H9 (cell line): Measurements from ENCODE around the gene PACSIN2. TPM values are rescaled to one million over a fixed set of nuclear protein-coding genes. Genes with fewer than 3 reads are reported as not detected.
A peak's percentile ranks its signal among the peaks of the same experiment; 100 is the strongest.

Source experiments
- DNase-seq: peaks from one replicate; pipeline ENCODE4 v3.0.0-alpha.2; 2017
- H2AFZ ChIP-seq: one replicate; pipeline ENCODE4 v1.6.1; 2013; ENCODE audit warnings: mild to moderate bottlenecking, low read length, control low read depth, moderate library complexity
- H2AK5ac ChIP-seq: 2 replicates; pipeline ENCODE4 v1.6.1; 2013; ENCODE audit warnings: low read length, control low read depth, mixed read lengths; ENCODE audit not compliant: insufficient read length
- H2BK120ac ChIP-seq: one replicate; pipeline ENCODE4 v1.6.1; 2013; ENCODE audit warnings: low read depth, mild to moderate bottlenecking, low read length, control low read depth, inconsistent platforms; ENCODE audit not compliant: poor library complexity, severe bottlenecking
- H2BK12ac ChIP-seq: 2 replicates; pipeline ENCODE4 v1.6.1; 2013; ENCODE audit warnings: low read length, control low read depth, mixed read lengths, low read depth; ENCODE audit not compliant: insufficient read length
- H2BK15ac ChIP-seq: 2 replicates; pipeline ENCODE4 v1.6.1; 2013; ENCODE audit warnings: low read depth, low read length, control low read depth
- H2BK20ac ChIP-seq: one replicate; pipeline ENCODE4 v1.6.1; 2013; ENCODE audit warnings: low read depth, mild to moderate bottlenecking, low read length, control low read depth, inconsistent platforms; ENCODE audit not compliant: poor library complexity, severe bottlenecking
- H2BK5ac ChIP-seq: 2 replicates; pipeline ENCODE4 v1.6.1; 2013; ENCODE audit warnings: low read length, control low read depth, mixed read lengths; ENCODE audit not compliant: insufficient read length
- H3K14ac ChIP-seq: 2 replicates; pipeline ENCODE4 v1.6.1; 2013; ENCODE audit warnings: low read length, control low read depth; ENCODE audit not compliant: insufficient read depth
- H3K18ac ChIP-seq: 2 replicates; pipeline ENCODE4 v1.6.1; 2013; ENCODE audit warnings: low read depth, mild to moderate bottlenecking, mixed read lengths, low read length, control low read depth; ENCODE audit not compliant: insufficient read length
- H3K23ac ChIP-seq: 2 replicates; pipeline ENCODE4 v1.6.1; 2013; ENCODE audit warnings: low read length, control low read depth, mixed read lengths, low read depth; ENCODE audit not compliant: insufficient read length
- H3K23me2 ChIP-seq: 2 replicates; pipeline ENCODE4 v1.6.1; 2013; ENCODE audit warnings: low read depth, mild to moderate bottlenecking, mixed read lengths, low read length, control low read depth; ENCODE audit not compliant: insufficient read length, poor library complexity, severe bottlenecking
- H3K27ac ChIP-seq: 2 replicates; pipeline ENCODE4 v1.5.1; 2013; ENCODE audit warnings: low read length, control low read depth, mixed read lengths, low read depth; ENCODE audit not compliant: insufficient read length
- H3K27me3 ChIP-seq: 2 replicates; pipeline ENCODE4 v1.6.1; 2013; ENCODE audit warnings: low read length, control low read depth, inconsistent platforms; ENCODE audit not compliant: insufficient read depth
- H3K4ac ChIP-seq: 2 replicates; pipeline ENCODE4 v1.6.1; 2013; ENCODE audit warnings: low read depth, mild to moderate bottlenecking, control low read depth, inconsistent platforms, low read length, moderate library complexity
- H3K4me1 ChIP-seq: 2 replicates; pipeline ENCODE4 v1.6.1; 2013; ENCODE audit warnings: low read length, control low read depth, inconsistent platforms; ENCODE audit not compliant: insufficient read depth
- H3K4me2 ChIP-seq: 2 replicates; pipeline ENCODE4 v1.6.1; 2013; ENCODE audit warnings: low read length, control low read depth, mixed read lengths; ENCODE audit not compliant: insufficient read length, insufficient read depth
- H3K56ac ChIP-seq: 2 replicates; pipeline ENCODE4 v1.6.1; 2013; ENCODE audit warnings: low read depth, mild to moderate bottlenecking, mixed read lengths, low read length, control low read depth; ENCODE audit not compliant: insufficient read length
- H3K79me1 ChIP-seq: 2 replicates; pipeline ENCODE4 v1.6.1; 2013; ENCODE audit warnings: low read depth, mild to moderate bottlenecking, moderate library complexity, low read length, control low read depth, inconsistent platforms; ENCODE audit not compliant: insufficient read depth, poor library complexity, severe bottlenecking
- H3K79me2 ChIP-seq: 2 replicates; pipeline ENCODE4 v1.6.1; 2013; ENCODE audit warnings: low read length, control low read depth, inconsistent platforms; ENCODE audit not compliant: insufficient read depth
- H3K9ac ChIP-seq: 2 replicates; pipeline ENCODE4 v1.6.1; 2013; ENCODE audit warnings: low read length, control low read depth, mixed read lengths; ENCODE audit not compliant: insufficient read length; ENCODE audit errors: extremely low read depth
- H3K9me3 ChIP-seq: one replicate; pipeline ENCODE4 v1.6.1; 2013; ENCODE audit warnings: low read depth, low read length, inconsistent platforms; ENCODE audit not compliant: control insufficient read depth
- H3T11ph ChIP-seq: one replicate; pipeline ENCODE4 v1.6.1; 2013; ENCODE audit warnings: mild to moderate bottlenecking, low read length, control low read depth, inconsistent platforms
- H4K20me1 ChIP-seq: one replicate; pipeline ENCODE4 v1.6.1; 2013; ENCODE audit not compliant: control insufficient read depth, insufficient read length, insufficient read depth
- H4K5ac ChIP-seq: 2 replicates; pipeline ENCODE4 v1.6.1; 2013; ENCODE audit warnings: low read depth, mild to moderate bottlenecking, mixed read lengths, low read length, control low read depth; ENCODE audit not compliant: insufficient read length
- H4K8ac ChIP-seq: replicated peaks from 2 replicates; pipeline ENCODE4 v1.6.1; 2013; ENCODE audit warnings: low read length, control low read depth, mixed read lengths, low read depth; ENCODE audit not compliant: insufficient read length
- H4K91ac ChIP-seq: 2 replicates; pipeline ENCODE4 v1.6.1; 2013; ENCODE audit warnings: low read depth, mild to moderate bottlenecking, moderate library complexity, mixed read lengths, low read length, control low read depth; ENCODE audit not compliant: insufficient read length
- H3K27ac Mint-ChIP-seq, 3 experiments: 2 replicates in 2 of 3; 3 replicates in 1 of 3; pipeline ENCODE4 v1.8.0; 2020 to 2021; ENCODE audit warnings: mixed read lengths in 3 of 3, mild to moderate bottlenecking in 1 of 3, moderate library complexity in 1 of 3
- H3K27me3 Mint-ChIP-seq: 2 replicates; pipeline ENCODE4 v1.8.0; 2021; ENCODE audit warnings: low read depth, mild to moderate bottlenecking, moderate library complexity, mixed read lengths
- H3K36me3 Mint-ChIP-seq, 3 experiments: 2 replicates in 2 of 3; 3 replicates in 1 of 3; pipeline ENCODE4 v1.8.0; 2020 to 2021; ENCODE audit warnings: low read depth in 3 of 3, mixed read lengths in 3 of 3; ENCODE audit not compliant: insufficient read depth in 1 of 3
- H3K4me1 Mint-ChIP-seq, 2 experiments: 2 replicates each; pipeline ENCODE4 v1.8.0; 2020; ENCODE audit warnings: mixed read lengths in 2 of 2
- H3K4me3 Mint-ChIP-seq, 2 experiments: 2 replicates in 1 of 2; 3 replicates in 1 of 2; pipeline ENCODE4 v1.8.0; 2020 to 2021; ENCODE audit warnings: mild to moderate bottlenecking in 2 of 2, mixed read lengths in 2 of 2, moderate library complexity in 1 of 2
- H3K9me3 Mint-ChIP-seq, 2 experiments: 2 replicates in 1 of 2; 3 replicates in 1 of 2; pipeline ENCODE4 v1.8.0; 2020; ENCODE audit warnings: mild to moderate bottlenecking in 2 of 2, mixed read lengths in 2 of 2, moderate library complexity in 1 of 2
- CTCF ChIP-seq: fragments of 200-600 bp; sonication (generic); conservative IDR thresholded peaks from 3 replicates; pipeline ENCODE4 v1.8.0; 2021; ENCODE audit warnings: antibody characterized with exemption, mild to moderate bottlenecking
- WGBS: extraction: QIAGEN DNeasy Blood & Tissue Kit; methylation state at CpG from one replicate; pipeline ENCODE4 v1.1.7; 2013; ENCODE audit warnings: missing lambda C conversion rate, low lambda C conversion rate, mixed read lengths; ENCODE audit not compliant: insufficient read length; ENCODE audit errors: extremely low coverage; 5-methylcytosine and 5-hydroxymethylcytosine counted together
- total RNA-seq: library from RNA; stranded (reverse); gene quantifications from 2 replicates; pipeline ENCODE4 v1.2.1, GENCODE V29; 2021

Gene PACSIN2
- total RNA-seq, 1 experiment from 2014 or later = 62.3 TPM

GRCh38 chr22:42959576-42960509 lies 55.1 kb downstream of the PACSIN2 start:
- Mint-ChIP-seq H3K27me3 (peaks cover 2% of the 10 kb centered on the region; the same call in 1 of the 2 replicates), H3K27ac (peak overlapping the region; percentile 32 to 94 (median 91)), H3K4me1 (peaks cover 60 to 68% of the 10 kb centered on the region in 2 experiments), H3K4me3 (no peak overlapping the region; a peak in 1 of 5 replicates), H3K36me3 (peaks cover 13 to 17% (median 15%) of the 10 kb centered on the region in 3 experiments), H3K9me3 (peaks cover 0 to 3% of the 10 kb centered on the region in 2 experiments; a peak in 3 of 5 replicates)
- Histone ChIP-seq H3K79me2 (peaks cover 2% of the 10 kb centered on the region; the same call in 1 of the 2 replicates), H3K9ac (no peak overlapping the region), H3K4me1 (peaks cover 17% of the 10 kb centered on the region), H3K4me2 (no peak overlapping the region), H3K4ac (no peak overlapping the region), H2BK12ac (no peak overlapping the region), H3K27me3 (no peaks in the 10 kb centered on the region), H4K20me1 (no peaks in the 10 kb centered on the region), H4K5ac (no peak overlapping the region), H2BK5ac (no peak overlapping the region), H3K56ac (no peak overlapping the region), H3K23ac (no peak overlapping the region), H4K8ac (no peak overlapping the region), H3K18ac (peak overlapping the region; percentile 11), H3K14ac (no peak overlapping the region), H2BK15ac (no peak overlapping the region), H3K9me3 (no peaks in the 10 kb centered on the region), H3T11ph (no peak overlapping the region), H2AFZ (no peak overlapping the region), H3K23me2 (no peaks in the 10 kb centered on the region), H3K27ac (no peak overlapping the region), H4K91ac (no peak overlapping the region), H2BK120ac (no peak overlapping the region), H2BK20ac (no peak overlapping the region), H2AK5ac (no peak overlapping the region), H3K79me1 (peaks cover 5% of the 10 kb centered on the region)
- no peak for DNase-seq
- no peak for TF ChIP-seq CTCF
- no CpG with 5 or more reads among the region's 13 CpGs for WGBS
